Liver (tissue), 9 donors: ENCODE measurements around the gene RGS12. TPM values are rescaled to one million over a fixed set of nuclear protein-coding genes. Genes with fewer than 3 reads are reported as not detected.

Experiments used
- DNase-seq: peaks from one replicate; pipeline ENCODE4 v3.0.0-alpha.2; 2017; ENCODE audit warnings: low spot score
- H3K27ac ChIP-seq, 2 donors: one replicate each; pipeline ENCODE4 v1.7.0; 2013; ENCODE audit warnings: inconsistent platforms in 2 of 2, low read length in 2 of 2, control low read depth in 1 of 2, low read depth in 1 of 2, mild to moderate bottlenecking in 1 of 2
- H3K27me3 ChIP-seq, 4 donors: one replicate each; pipeline versions ENCODE4 v1.6.1 to v1.7.0; 2013; ENCODE audit warnings: low read length in 3 of 4, inconsistent platforms in 1 of 4, mild to moderate bottlenecking in 1 of 4, moderate library complexity in 1 of 4; ENCODE audit not compliant: control insufficient read depth in 4 of 4, insufficient read depth in 4 of 4
- H3K36me3 ChIP-seq, 4 donors: one replicate each; pipeline versions ENCODE4 v1.6.1 to v1.7.0; 2013; ENCODE audit warnings: low read length in 3 of 4, mild to moderate bottlenecking in 3 of 4, low read depth in 1 of 4, moderate library complexity in 1 of 4; ENCODE audit not compliant: control insufficient read depth in 4 of 4, insufficient read depth in 3 of 4
- H3K4me1 ChIP-seq, 4 donors: one replicate each; pipeline versions ENCODE4 v1.6.1 to v1.7.0; 2013; ENCODE audit warnings: low read length in 3 of 4, mild to moderate bottlenecking in 3 of 4, moderate library complexity in 1 of 4; ENCODE audit not compliant: control insufficient read depth in 4 of 4, insufficient read depth in 4 of 4
- H3K4me3 ChIP-seq, 3 donors: one replicate each; pipeline versions ENCODE4 v1.6.1 to v1.7.0; 2013; ENCODE audit warnings: low read length in 3 of 3, control low read depth in 1 of 3, low read depth in 1 of 3, mild to moderate bottlenecking in 1 of 3
- H3K9ac ChIP-seq, 2 donors: one replicate each; pipeline ENCODE4 v1.7.0; 2013; ENCODE audit warnings: low read length in 2 of 2, mild to moderate bottlenecking in 2 of 2, moderate library complexity in 2 of 2, control low read depth in 1 of 2, low read depth in 1 of 2
- H3K9me3 ChIP-seq, 4 donors: one replicate each; pipeline versions ENCODE4 v1.6.1 to v1.7.0; 2013; ENCODE audit warnings: low read length in 3 of 4; ENCODE audit not compliant: control insufficient read depth in 4 of 4
- ATF3 ChIP-seq: IDR thresholded peaks from 2 replicates; pipeline ENCODE4 v1.6.1; 2016; ENCODE audit warnings: antibody characterized with exemption
- CTCF ChIP-seq: fragments of 150-350 bp; IDR thresholded peaks from 2 replicates; pipeline ENCODE4 v1.5.1; 2017; ENCODE audit warnings: improper control_type of control experiment, low read depth, low read length; ENCODE audit not compliant: missing input control
- EGR1 ChIP-seq, 2 donors: IDR thresholded peaks; 2 replicates each; pipeline ENCODE4 v1.6.1; 2016 to 2018; ENCODE audit warnings: antibody characterized with exemption in 2 of 2, low read depth in 2 of 2
- FOXA1 ChIP-seq: IDR thresholded peaks from 2 replicates; pipeline ENCODE4 v1.6.1; 2016; ENCODE audit warnings: antibody characterized with exemption
- GABPA ChIP-seq, 2 donors: IDR thresholded peaks in 1 of 2; conservative IDR thresholded peaks in 1 of 2; 2 replicates each; pipeline ENCODE4 v1.6.1; 2016; ENCODE audit warnings: antibody characterized with exemption in 2 of 2, mild to moderate bottlenecking in 1 of 2, moderate library complexity in 1 of 2
- HNF4A ChIP-seq, 2 donors: conservative IDR thresholded peaks; 2 replicates each; pipeline ENCODE4 v1.6.1; 2016; ENCODE audit warnings: antibody characterized with exemption in 2 of 2, mild to moderate bottlenecking in 2 of 2
- HNF4G ChIP-seq: IDR thresholded peaks from 2 replicates; pipeline ENCODE4 v1.6.1; 2016; ENCODE audit warnings: antibody characterized with exemption
- JUND ChIP-seq, 2 donors: IDR thresholded peaks; 2 replicates each; pipeline ENCODE4 v1.6.1; 2016; ENCODE audit warnings: antibody characterized with exemption in 2 of 2
- MAX ChIP-seq: IDR thresholded peaks from 2 replicates; pipeline ENCODE4 v1.6.1; 2016; ENCODE audit warnings: antibody characterized with exemption
- NR2F2 ChIP-seq: IDR thresholded peaks from 2 replicates; pipeline ENCODE4 v1.6.1; 2016; ENCODE audit warnings: antibody characterized with exemption
- RAD21 ChIP-seq, 2 donors: IDR thresholded peaks; 2 replicates each; pipeline ENCODE4 v1.6.1; 2016; ENCODE audit warnings: antibody characterized with exemption in 2 of 2, mild to moderate bottlenecking in 2 of 2
- RXRA ChIP-seq, 2 donors: IDR thresholded peaks; 2 replicates each; pipeline ENCODE4 v1.6.1; 2017 to 2018; ENCODE audit warnings: antibody characterized with exemption in 2 of 2, mild to moderate bottlenecking in 1 of 2
- SP1 ChIP-seq: IDR thresholded peaks from 2 replicates; pipeline ENCODE4 v1.6.1; 2018; ENCODE audit warnings: antibody characterized with exemption, mild to moderate bottlenecking
- YY1 ChIP-seq: IDR thresholded peaks from 2 replicates; pipeline ENCODE4 v1.6.1; 2016; ENCODE audit warnings: antibody characterized with exemption, mild to moderate bottlenecking
- ZBTB33 ChIP-seq: IDR thresholded peaks from 2 replicates; pipeline ENCODE4 v1.6.1; 2016; ENCODE audit warnings: antibody characterized with exemption
- WGBS: extraction: QIAGEN DNeasy Blood & Tissue Kit; methylation state at CpG from one replicate; pipeline ENCODE4 v1.1.7; 2013; 5-methylcytosine and 5-hydroxymethylcytosine counted together
- polyA plus RNA-seq, 2 donors: library from polyadenylated mRNA; stranded (reverse) in 1 of 2; unstranded in 1 of 2; fragments of 200-250 nt in 1 of 2; fragments of >200 nt in 1 of 2; fragmentation: Nextera tagmentation in 1 of 2; extraction: Ambion mirVana in 1 of 2; gene quantifications; one replicate each; pipeline versions ENCODE4 v1.2.1 to v1.2.3, GENCODE V29; 2013 to 2015
- total RNA-seq, 2 donors: library from RNA; depleted of rRNA; stranded (reverse); fragments of >200 nt; gene quantifications; one replicate each; pipeline ENCODE4 v1.2.3, GENCODE V29; 2014
- donor health status: healthy.
- donor health status: healthy.
- donor health status: healthy.
- donor health status: healthy.
- donor health status: healthy.

RGS12 gene
- total and polyA plus RNA-seq, 4 donors: 6.4 to 23.2 (median 11.5) TPM

GRCh38 chr4:3310301-3311094, 17.7 kb downstream of the RGS12 start:
- Histone ChIP-seq H3K9ac (no peak overlapping the region), H3K27ac (no peak overlapping the region), H3K27me3 (no peaks in the 10 kb centered on the region), H3K4me3 (no peak overlapping the region), H3K36me3 (no peaks in the 10 kb centered on the region), H3K4me1 (no peaks in the 10 kb centered on the region), H3K9me3 (no peaks in the 10 kb centered on the region)
- DNase-seq: no peak
- TF ChIP-seq HNF4A (conservative IDR thresholded peaks at IDR 0.05) (no peak), HNF4G (no peak)
- 94% methylated on average over 21 of the region's 21 CpGs for WGBS

- H3K36me3 ChIP-seq: no peaks in the 10 kb centered on the region
- TF ChIP-seq RXRA (IDR thresholded peaks at IDR 0.05) (no peak), NR2F2 (no peak), GABPA (IDR thresholded peaks at IDR 0.05 in 1 of 2, conservative IDR thresholded peaks at IDR 0.05 in 1 of 2) (no peak), FOXA1 (no peak), HNF4A (conservative IDR thresholded peaks at IDR 0.05) (no peak), MAX (no peak), RAD21 (IDR thresholded peaks at IDR 0.05) (no peak), CTCF (no peak), EGR1 (IDR thresholded peaks at IDR 0.05; ENCODE audit: low read depth in 2 of 2) (no peak), ZBTB33 (no peak), HNF4G (no peak), YY1 (no peak), ATF3 (no peak), JUND (IDR thresholded peaks at IDR 0.05) (no peak), SP1 (no peak)
- no peaks in the 10 kb centered on the region for H3K4me1 ChIP-seq
- H3K27me3 ChIP-seq: no peaks in the 10 kb centered on the region
- H3K9me3 ChIP-seq: no peaks in the 10 kb centered on the region
- no peak for DNase-seq
- 96% methylated on average over 13 of the region's 13 CpGs for WGBS
- no peak overlapping the region for H3K9ac ChIP-seq
- H3K4me3 ChIP-seq: no peak overlapping the region
- no peak overlapping the region for H3K27ac ChIP-seq
Measured at GRCh38 chr4:3311095-3311372, 18.2 kb downstream of the RGS12 start.
